NCI-H460 (cell line): ENCODE results near the gene MRPL52. TPM values are rescaled to one million over a fixed set of nuclear protein-coding genes. Genes with fewer than 3 reads are reported as not detected.
A peak's percentile ranks its signal among the peaks of the same experiment; 100 is the strongest.
"Not testable (repeated sequence)": the region's sequence is repeated elsewhere in the genome, so short reads cannot be mapped to it uniquely, and the experiment has no call there.

ENCODE experiments used
- DNase-seq: peaks from one replicate; pipeline ENCODE4 v3.0.0-alpha.2; 2016; ENCODE audit warnings: low read depth; ENCODE audit errors: extremely low read depth
- total RNA-seq: library from RNA; depleted of rRNA; stranded (reverse); fragments of >200 nt; shearing (Covaris generic); gene quantifications from 2 replicates; pipeline ENCODE4 v1.2.3, GENCODE V29; 2014

The MRPL52 gene
- total RNA-seq, 1 experiment from 2014 or later = 68.9 TPM

DNA sequence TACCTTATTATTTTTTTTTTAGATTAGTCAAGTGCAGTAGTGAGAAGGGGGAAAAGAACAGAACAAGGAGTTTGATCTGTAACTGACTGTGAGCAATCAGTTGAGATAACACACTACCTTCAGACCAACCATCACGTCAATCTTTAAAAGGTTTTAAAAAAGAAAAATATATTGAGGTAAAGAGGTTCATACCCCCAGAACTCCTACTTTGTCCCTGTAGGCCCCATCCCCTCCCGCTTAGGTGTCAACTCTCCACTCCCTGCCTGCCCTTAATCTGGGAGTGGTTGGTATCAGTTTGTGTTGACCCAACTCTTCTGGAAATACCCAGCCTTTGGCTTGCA, 22.9 kb downstream of the MRPL52 start:
- no peak for DNase-seq

DNA sequence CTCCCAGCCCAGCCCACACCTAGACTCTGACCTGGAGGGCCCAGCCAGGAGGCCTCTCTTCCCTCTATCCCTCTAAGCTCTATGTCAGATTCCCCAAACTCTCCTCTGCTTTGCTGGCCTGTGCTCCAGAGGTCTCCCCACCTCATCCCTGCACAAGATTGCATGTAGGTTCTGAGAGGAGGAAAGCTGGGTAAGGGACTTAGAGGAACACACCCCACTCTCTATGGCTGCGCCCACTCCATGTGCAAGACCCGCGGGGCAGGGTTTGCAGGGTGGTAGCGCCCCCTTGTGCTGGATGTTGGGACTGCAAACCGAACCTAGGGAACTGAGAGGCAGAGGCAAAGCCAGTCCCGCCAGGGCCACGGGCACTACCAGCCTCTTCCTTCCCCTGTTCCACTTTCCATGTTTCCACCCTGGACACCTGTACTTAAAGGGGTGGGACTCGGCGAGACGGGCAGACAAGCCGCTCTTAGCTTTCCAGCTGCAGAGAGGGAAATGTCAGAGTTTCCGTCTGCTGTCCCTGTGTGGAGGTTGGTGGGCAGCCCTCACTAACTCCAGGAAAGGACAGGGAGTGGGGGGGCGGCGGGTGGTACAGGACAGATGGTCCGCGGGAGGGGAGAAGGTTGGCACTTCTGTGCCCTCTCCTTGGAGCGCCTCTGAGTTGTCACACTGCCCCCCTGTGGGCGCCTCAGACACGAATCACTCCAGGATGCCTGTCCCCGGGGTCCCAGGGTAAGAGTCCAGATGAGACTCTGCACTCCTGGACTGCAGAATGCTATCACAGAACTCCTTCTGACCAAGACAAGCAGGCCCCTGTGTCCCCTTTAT, 23.5 kb downstream of the MRPL52 start:
- DNase-seq = peak; percentile 69

DNA sequence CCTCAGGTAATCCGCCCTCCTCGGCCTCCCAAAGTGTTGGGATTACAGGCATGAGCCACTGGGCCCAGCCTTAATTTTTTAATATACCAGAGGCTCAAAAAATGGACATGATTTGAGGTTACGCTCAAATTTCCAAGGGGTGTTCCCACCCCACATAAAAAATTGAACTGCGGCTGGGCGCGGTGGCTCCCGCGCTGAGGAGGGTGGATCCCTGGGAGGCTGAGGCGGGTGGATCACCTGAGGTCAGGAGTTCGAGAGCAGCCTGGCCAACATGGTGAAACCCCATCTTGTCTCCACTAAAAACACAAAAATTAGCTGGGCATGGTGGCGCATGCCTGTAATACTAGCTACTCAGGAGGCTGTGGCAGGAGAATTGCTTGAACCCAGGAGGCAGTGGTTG, 24.6 kb downstream of the MRPL52 start:
- not testable (repeated sequence) for DNase-seq

DNA sequence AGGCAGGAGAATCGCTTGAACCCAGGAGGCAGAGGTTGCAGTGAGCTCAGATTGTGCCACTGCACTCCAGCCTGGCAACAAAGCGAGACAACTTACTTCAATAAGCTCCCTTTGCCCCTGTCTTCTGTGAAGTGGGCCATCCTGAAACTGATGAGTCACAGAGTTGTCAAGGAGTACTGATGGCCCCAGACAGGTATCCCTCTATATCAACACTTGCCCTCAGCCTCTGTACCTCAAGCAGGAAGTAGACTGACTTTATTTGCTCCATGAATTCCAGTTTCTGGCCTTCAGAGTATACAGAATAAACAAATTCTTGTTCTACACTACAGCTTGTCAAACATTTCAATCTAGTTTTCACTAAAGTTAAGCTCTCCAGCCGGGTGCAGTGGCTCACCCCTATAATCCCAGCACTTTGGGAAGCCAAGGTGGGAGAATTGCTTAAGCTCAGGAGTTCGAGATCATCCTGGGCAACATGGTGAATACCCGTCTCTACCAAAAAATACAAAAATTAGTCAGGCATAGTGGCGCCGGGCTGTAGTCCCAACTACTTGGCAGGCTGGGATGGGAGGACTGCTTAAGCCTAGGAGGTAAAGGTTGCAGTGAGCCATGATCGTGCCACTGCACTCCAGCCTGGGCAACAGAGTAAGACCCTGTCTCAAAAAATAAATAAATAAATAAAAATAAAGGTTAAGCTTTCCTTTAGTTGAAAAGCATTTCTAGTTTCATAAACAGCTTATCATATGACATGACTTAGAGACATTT, 25.5 kb downstream of the MRPL52 start:
- DNase-seq = no peak

DNA sequence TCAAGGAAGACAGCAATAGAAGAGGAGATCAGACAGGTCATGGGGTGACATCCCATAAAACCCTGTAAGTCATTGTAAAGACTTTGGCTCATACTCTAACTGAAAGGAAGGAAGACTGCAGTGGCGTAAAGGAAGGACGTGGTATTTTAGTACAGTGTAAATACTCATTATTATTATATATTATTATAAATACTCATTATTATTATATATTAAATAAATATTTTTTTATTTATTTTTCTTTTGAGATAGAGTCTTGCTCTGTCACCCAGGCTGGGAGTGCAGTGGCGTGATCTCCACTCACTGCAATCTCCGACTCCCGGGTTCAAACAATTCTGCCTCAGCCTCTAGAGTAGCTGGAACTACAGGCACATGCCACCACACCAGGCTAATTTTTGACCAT, 26.7 kb downstream of the MRPL52 start:
- DNase-seq = no peak

DNA sequence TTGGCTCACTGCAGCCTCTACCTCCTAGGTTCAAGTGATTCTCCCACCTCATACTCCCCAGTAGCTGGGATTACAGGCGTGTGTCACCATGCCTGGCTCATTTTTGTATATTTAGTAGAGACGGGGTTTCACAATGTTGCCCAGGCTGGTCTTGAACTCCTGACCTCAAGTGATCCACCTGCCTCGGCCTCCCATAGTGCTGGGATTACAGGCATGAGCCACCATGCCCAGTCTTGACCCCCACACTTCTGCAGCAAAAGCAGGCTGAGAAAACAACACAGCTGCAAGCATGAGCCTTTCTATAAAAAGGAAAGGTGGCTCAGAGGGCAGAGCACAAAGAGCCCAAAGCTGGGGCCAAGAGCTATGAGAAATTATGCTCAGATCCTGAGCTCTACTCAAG, 30.7 kb downstream of the MRPL52 start:
- DNase-seq = not testable (repeated sequence)

DNA sequence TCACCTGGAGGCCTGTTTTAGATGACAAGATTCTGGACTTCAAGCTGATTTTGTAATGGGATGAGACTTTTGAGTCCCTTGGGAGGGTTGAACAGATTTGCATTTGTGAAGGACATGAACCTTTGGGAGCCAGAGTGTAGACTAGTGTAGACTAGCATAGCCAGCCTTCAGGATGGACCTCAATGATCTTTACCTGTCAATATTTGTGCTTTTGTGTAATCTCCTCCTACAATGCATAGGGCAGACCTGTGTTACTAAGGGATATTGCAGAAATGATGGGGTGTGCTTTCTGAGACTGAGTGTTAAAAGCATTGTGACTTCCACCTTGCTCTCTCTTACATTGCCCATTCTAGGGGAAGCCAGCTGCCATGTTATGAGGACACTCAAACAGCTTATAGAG, 32.0 kb downstream of the MRPL52 start:
- no peak for DNase-seq

DNA sequence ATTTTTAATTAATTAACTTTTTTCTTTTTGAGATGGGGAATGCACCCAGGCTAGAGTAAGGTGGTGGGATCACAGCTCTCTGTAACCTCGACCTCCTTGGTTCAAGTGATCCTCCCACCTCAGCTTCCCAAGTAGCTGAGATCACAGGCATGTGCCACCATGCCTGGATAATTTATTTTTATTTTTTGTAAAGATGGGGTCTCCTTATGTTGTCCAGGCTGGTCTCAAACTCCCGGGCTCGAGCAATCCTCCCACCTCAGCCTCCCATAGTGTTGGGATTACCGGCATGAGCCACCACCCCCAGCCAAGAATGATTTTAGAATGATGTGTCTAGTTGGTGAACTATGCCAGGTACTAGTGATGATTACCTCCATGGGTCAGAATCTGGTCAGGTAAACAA, 35.3 kb downstream of the MRPL52 start:
- no peak for DNase-seq

DNA sequence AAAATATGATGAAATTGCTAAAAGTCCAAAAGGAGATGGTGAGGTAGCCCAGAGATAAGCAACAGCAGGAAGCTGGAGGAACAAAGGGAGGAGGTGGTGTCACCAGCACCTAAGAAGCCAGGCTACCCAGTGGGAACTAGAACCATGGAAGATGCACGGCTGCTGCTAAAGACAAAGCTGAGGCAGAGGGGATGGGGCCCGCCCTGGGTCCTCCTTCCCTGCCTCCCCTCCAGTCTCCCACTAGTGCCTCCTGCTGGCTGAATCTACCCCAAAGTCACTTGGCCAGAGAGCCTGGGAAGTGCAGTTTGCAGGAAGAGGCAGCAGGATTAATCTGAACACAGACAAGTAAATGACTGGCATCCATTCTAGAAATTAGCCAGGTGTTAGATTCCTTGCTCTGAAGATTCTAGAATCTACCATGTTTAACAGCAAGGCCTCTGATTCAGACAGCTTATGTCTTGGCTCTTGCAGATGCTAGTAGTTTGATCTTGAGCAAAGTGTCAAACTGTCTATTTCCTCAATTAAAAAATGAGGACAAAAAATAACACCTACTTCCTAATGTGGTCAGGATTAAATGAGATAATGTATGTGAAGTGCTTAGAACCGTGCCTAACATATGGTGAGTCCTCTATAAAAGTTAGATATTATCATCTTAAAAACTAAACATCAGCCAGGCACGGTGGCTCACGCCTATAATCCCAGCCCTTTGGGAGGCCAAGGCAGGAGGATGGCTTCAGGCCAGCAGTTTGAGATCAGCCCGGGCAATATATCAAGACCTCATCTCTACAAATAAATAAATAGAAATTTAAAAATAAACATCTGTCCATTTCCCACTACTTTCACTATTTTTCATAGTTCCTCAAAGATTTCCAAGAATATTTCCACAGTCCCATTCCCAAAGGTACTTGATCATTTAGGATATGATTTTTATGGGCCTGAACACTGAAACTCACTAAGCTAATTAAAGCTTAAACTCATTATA, 36.0 kb downstream of the MRPL52 start:
- DNase-seq = no peak

DNA sequence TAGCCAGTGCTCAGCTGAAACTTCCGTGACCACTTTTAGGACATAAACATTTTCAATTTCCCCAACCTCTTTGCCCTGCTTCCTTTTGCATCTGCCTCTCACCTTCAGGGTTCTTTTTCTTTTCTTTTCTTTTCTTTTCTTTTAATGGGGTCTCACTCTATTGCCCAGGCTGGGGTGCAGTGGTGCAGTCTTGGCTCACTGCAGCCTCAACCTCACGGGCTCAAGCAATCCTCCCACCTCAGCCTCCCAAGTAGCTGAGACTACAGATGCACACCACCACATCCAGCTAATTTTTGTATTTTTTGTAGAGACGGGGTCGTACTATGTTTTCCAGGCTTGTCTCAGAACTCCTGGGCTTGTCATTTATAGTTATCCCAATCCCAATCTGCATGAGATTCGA, 37.2 kb downstream of the MRPL52 start:
- DNase-seq = no peak

DNA sequence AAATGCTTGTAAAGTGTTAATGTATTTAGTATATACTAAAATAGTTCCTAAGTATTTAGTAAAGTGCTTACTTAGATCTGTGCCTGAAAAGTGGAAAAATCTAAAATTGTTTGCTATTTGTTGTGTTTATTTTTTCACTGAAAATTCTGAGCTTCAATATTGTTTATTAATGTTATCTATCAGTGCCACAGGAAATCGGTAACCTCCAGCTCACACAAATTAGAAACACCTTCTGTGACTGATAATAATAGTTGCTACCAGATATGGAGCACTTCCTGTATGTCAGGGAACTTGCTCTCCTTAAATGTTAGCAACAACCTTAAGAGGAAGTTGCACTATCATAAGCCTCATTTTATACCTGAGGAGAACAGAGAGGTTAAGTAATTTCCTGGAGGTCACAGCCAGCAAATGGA, 41.1 kb downstream of the MRPL52 start:
- no peak for DNase-seq

DNA sequence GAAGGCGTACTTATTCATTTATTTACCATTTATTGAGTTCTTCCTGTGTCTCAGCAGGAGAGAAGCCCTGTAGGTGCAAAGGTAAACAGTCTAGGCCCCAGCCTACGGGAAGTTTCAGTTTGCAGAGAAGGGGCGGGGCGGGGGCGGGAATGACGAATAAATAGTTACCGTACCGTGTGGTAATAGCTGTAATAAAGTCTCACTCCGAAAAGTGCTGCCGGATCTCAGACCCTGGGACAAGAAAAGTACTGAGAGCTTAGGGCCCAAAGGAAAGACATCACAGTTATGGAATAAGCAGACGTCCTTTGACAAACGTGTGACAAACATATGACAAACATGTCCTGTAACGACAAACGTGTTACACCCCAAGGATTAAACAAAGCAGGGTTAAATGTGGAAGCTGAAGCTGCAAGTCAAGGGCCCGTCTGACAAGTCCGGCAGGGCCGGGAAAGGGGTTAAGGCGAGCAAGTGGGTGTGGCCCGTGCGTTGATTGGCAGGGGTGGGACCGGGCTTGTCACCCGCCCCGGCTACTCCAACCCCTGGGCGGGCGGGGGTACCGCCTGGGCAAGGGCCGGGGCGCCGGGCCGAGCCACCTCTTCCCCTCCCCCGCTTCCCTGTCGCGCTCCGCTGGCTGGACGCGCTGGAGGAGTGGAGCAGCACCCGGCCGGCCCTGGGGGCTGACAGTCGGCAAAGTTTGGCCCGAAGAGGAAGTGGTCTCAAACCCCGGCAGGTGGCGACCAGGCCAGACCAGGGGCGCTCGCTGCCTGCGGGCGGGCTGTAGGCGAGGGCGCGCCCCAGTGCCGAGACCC, 41.7 kb downstream of the MRPL52 start, which contains the start of gene LRP10:
LRP10 (plus strand) TSS at position 517 of the 809 bp plus-strand sequence. CDS start 564 bp downstream, outside the sequence.
- peak; percentile 92 for DNase-seq

DNA sequence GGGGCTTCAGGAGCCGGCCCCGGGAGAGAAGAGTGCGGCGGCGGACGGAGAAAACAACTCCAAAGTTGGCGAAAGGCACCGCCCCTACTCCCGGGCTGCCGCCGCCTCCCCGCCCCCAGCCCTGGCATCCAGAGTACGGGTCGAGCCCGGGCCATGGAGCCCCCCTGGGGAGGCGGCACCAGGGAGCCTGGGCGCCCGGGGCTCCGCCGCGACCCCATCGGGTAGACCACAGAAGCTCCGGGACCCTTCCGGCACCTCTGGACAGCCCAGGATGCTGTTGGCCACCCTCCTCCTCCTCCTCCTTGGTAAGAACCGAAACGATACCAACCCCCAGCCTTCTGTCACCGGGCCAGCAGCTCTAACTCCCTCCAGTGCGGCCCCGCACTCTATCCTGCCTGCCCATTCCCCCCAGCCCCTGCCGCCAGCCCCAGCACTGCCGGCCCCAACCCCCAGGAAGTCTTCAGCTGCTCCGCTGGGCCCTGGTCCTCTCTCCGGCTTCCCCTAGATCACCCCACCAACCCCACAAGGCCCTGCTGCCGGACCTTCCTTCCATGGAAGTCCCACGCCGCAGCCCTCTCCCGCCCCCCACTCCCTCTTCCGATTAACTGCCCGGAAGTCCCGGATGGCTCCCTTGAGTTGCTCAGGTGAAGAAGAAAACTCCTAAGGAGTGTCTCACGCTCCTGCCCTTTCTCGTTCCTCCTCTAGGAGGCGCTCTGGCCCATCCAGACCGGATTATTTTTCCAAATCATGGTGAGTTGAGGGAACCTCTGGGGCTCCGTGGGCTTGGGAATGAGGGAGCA, 42.5 kb downstream of the MRPL52 start:
- peak; percentile 90 for DNase-seq

DNA sequence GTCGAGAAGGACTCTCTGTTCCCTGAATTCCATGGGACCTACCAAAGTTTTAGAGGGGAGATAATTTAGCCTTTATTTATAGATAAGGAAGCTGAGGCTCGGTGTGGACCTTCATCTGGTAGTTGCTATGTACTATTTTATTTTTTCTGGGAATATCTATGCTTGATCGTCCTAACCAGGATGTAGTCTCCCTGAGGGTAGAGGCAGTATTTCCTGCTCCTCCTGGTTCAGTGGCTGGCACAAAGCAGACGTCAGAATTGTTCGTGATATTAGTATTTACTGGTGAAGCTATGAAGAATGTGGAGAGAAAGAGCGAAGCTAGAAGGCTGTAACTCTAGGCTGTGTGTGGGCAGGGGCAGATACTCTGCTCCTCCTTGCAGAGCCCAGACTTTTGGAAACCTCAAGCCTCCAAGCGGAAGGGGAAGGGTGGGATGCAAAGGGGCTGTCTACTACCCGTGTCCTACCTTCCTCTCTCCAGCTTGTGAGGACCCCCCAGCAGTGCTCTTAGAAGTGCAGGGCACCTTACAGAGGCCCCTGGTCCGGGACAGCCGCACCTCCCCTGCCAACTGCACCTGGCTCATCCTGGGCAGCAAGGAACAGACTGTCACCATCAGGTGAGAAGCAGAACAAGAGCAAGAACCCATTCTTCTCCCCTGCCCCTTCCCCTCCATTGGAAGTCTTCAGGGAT, 43.3 kb downstream of the MRPL52 start:
- no peak for DNase-seq

DNA sequence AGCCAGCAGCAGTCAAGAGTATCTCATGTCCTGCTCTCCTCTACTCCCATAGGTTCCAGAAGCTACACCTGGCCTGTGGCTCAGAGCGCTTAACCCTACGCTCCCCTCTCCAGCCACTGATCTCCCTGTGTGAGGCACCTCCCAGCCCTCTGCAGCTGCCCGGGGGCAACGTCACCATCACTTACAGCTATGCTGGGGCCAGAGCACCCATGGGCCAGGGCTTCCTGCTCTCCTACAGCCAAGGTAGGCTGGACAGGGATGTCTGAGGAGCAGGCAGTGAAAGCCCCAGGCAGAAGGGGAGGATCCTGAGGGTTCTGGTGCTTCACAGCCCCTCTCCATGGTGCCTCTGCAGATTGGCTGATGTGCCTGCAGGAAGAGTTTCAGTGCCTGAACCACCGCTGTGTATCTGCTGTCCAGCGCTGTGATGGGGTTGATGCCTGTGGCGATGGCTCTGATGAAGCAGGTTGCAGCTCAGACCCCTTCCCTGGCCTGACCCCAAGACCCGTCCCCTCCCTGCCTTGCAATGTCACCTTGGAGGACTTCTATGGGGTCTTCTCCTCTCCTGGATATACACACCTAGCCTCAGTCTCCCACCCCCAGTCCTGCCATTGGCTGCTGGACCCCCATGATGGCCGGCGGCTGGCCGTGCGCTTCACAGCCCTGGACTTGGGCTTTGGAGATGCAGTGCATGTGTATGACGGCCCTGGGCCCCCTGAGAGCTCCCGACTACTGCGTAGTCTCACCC, 45.5 kb downstream of the MRPL52 start:
- no peak for DNase-seq

DNA sequence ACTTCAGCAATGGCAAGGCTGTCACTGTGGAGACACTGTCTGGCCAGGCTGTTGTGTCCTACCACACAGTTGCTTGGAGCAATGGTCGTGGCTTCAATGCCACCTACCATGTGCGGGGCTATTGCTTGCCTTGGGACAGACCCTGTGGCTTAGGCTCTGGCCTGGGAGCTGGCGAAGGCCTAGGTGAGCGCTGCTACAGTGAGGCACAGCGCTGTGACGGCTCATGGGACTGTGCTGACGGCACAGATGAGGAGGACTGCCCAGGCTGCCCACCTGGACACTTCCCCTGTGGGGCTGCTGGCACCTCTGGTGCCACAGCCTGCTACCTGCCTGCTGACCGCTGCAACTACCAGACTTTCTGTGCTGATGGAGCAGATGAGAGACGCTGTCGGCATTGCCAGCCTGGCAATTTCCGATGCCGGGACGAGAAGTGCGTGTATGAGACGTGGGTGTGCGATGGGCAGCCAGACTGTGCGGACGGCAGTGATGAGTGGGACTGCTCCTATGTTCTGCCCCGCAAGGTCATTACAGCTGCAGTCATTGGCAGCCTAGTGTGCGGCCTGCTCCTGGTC, 46.1 kb downstream of the MRPL52 start:
- DNase-seq = no peak

DNA sequence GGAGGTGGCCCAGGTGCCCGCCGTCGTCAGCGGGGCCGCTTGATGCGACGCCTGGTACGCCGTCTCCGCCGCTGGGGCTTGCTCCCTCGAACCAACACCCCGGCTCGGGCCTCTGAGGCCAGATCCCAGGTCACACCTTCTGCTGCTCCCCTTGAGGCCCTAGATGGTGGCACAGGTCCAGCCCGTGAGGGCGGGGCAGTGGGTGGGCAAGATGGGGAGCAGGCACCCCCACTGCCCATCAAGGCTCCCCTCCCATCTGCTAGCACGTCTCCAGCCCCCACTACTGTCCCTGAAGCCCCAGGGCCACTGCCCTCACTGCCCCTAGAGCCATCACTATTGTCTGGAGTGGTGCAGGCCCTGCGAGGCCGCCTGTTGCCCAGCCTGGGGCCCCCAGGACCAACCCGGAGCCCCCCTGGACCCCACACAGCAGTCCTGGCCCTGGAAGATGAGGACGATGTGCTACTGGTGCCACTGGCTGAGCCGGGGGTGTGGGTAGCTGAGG, 47.4 kb downstream of the MRPL52 start:
- no peak for DNase-seq
